GM10266 (cell line): ENCODE results near the gene FRMD1.
"Not testable (repeated sequence)": the region's sequence is repeated elsewhere in the genome, so short reads cannot be mapped to it uniquely, and the experiment has no call there.

ENCODE experiments used
- DNase-seq: peaks from one replicate; pipeline ENCODE4 v3.0.0; 2012; ENCODE audit errors: extremely low spot score
- TF ChIP-seq, protein P1 (sequence below): IDR thresholded peaks from 2 replicates; pipeline ENCODE4 v1.5.1; 2012; ENCODE audit warnings: mild to moderate bottlenecking, low read depth; ENCODE audit not compliant: control insufficient read depth, insufficient read depth; ENCODE audit errors: missing control alignments

Gene FRMD1

DNA sequence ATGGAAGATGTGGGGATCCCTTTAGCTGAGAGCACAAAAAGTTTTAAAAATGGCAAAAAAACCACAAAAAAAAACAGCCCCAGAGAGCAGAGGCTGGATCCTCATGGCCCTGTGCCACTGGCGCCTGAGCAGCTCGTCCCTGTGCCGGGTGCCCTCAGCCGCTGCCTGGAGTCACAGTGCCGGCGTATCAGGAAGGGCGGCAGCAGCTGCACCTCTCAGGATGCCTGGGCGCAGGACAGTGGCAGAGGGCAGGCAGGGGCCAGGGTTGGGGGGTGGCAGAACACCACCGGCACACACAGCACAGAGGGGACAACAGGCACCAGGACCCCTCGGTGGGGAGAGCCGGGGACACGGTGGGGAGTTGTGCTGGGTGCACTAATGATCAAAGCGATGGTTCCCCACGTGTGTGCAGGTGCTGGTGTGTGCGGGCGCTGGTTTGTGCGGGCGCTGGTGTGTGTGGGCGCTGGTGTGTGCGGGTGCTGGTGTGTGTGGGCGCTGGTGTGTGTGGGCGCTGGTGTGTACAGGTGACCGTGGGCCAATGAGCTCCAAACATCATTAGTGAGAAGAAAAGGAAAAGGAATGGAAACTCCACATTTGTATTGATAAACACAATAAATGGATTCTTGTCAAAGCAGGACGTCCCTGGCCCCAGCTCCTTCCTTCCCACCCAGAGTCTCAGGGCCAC is 1.5 kb upstream of the FRMD1 start:
- TF ChIP-seq, protein P1, sequence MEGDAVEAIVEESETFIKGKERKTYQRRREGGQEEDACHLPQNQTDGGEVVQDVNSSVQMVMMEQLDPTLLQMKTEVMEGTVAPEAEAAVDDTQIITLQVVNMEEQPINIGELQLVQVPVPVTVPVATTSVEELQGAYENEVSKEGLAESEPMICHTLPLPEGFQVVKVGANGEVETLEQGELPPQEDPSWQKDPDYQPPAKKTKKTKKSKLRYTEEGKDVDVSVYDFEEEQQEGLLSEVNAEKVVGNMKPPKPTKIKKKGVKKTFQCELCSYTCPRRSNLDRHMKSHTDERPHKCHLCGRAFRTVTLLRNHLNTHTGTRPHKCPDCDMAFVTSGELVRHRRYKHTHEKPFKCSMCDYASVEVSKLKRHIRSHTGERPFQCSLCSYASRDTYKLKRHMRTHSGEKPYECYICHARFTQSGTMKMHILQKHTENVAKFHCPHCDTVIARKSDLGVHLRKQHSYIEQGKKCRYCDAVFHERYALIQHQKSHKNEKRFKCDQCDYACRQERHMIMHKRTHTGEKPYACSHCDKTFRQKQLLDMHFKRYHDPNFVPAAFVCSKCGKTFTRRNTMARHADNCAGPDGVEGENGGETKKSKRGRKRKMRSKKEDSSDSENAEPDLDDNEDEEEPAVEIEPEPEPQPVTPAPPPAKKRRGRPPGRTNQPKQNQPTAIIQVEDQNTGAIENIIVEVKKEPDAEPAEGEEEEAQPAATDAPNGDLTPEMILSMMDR: no peak

DNA sequence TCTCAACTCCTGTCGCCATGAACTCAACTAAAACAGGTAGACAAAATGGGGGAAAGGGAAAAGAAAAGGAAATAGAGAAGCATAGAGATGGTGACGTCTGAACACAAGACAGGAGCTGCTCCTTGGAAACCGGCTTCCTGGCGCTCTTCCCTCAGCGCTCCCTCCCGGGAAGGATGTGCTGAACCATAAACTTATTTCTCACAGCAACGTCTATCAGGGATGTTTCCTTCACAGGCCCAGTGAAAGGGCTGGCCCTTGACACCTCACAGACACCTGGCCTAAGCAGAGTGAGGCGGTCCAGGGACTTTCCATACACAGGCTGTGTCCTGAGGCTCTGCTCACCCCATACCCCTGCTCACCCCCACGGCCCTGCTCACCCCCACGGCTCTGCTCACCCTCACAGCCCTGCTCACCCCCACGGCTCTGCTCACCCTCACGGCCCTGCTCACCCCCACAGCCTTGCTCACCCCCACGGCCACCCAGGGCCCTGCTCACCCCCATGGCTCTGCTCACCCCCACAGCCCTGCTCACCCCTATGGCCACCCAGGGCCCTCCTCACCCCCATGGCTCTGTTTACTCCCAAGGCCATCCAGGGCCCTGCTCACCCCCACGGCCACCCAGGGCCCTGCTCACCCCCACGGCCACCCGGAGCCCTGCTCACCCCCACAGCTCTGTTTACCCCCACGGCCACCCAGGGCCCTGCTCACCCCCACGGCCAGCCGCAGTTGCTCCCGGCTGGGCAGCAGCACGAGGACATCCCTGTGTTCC is 653 bp downstream of the FRMD1 start:
- no peak for DNase-seq
- TF ChIP-seq, protein P1: no peak

More for the DNA sequence above, 1.5 kb upstream of the FRMD1 start:
- no peak for DNase-seq

DNA sequence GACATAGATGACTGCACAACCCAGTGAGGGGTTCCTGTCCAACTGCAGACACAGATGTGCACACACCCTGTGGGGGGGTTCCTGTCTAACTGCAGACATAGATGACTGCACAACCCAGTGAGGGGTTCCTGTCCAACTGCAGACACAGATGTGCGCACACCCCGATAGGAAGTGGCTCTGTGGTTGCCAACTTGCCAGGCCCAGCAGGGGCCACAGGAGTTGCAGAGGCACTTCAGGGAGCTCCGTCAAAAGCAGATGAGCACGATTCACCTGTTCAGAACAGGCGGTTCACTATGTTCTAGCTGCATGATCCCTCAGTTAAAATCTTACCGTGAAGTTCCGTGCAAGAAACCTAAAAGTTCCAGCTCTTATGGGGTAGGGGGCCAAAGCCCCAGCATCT is 1.6 kb downstream of the FRMD1 start:
- not testable (repeated sequence) for DNase-seq

DNA sequence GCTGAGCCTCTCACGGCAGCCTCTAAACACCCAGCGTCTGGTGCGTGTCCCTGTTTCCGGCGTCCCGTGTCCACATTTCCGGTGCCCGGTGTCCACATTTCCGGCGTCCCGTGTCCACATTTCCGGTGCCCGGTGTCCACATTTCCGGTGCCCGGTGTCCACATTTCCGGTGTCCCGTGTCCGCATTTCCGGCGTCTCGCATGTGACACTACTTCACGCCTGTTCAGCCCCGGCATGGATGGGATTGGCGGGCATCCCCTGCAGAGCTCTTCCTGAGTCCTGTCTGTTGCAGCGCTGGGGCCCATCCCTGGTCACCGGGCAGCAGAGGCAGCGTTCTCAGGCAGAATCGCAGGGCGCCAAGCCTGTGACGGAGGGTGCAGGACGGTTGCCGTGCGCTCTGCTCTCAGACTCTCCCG is 3.2 kb downstream of the FRMD1 start:
- TF ChIP-seq, protein P1: no peak
- DNase-seq: no peak

DNA sequence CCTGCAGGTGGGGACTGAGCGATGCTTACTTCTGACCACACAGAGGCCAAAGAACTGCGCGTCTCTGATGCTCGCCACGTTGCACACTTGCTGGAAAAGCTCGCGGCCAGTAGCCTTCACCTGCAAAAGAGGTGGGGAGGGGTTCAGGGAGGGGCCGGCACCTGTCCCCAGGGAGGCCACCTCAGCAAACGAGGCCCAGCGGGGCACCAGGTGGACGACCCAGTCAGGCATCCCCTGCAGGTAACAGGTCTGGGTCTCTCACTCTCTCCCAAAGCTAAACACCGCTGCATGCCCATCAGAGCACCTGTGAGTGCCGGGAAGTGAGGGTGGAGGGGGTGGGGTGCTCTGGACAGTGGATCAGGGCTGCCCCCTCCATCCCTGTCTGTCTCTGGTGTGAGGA is 3.8 kb downstream of the FRMD1 start:
- TF ChIP-seq, protein P1: no peak
- DNase-seq: no peak

DNA sequence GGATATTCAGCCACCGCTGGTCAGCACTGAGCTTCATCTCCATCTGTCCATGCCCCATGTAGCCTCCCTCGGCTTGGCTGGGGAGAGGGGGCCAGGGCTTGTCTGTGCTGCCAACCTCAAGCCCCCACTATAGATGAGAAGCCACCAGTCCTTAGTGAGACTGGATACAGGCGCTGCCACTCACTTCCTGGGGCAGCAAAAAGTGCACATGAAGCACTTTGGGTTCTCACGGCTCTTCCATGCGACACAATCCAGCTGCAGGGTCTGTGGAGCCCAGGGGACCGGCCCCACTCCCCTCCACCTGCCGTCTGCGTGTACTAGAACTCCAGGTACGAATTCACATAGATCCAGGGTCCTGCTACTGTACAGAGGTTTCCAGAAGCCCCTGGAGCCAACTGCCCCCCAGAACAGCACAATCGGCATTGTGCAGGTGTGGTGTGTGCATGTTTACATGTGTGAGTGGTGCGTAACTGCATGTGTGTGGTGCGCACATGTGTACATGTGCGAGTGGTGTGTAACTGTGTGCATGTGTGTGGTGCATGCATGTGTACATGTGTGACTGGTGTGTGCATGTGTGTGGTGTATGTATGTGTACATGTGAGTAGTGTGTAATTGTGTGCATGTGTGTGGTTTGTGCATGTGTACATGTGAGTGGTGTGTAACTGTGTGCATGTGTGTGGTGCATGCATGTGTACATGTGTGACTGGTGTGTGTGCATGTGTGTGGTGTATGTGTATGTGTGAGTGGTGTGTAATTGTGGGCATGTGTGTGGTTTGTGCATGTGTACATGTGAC is 4.9 kb downstream of the FRMD1 start:
- TF ChIP-seq, protein P1: no peak
- no peak for DNase-seq

DNA sequence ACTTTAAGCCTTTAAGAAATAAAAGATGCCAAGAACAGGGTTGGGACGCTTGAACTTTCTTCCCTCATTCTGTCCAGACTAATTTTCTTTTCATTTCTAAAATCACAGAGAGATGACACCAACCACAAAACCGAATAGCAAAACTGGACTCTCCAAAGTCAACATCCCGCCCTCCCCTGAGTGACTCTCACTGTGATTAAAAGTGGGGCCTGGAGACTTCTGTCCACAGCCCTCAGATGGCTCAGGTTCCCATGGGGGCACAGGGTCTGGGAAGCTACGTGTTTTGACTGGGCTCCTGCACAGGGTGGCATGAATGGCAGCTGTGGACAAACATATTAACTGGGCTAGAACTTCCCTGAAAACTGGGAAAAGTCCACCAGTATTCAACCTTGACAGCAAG is 6.3 kb downstream of the FRMD1 start:
- TF ChIP-seq, protein P1: no peak
- no peak for DNase-seq
